CD4-positive, alpha-beta T cell treated with Interleukin-6 at 100 ng/mL for 8 hours (primary cell): ENCODE measurements around the gene RFPL4A.
"Not testable (repeated sequence)": the region's sequence is repeated elsewhere in the genome, so short reads cannot be mapped to it uniquely, and the experiment has no call there.

ENCODE experiments used
- DNase-seq: peaks from one replicate; pipeline ENCODE4 v3.0.0-alpha.2; 2020; ENCODE audit warnings: mixed read lengths, low spot score

The RFPL4A gene

GRCh38 chr19:55758797-55759196, at the start of gene RFPL4A:
RFPL4A (plus strand) TSS chr19:55759097; CDS start chr19:55761801, 2,704 bp downstream.
- DNase-seq, result not testable (repeated sequence)

- no peak for DNase-seq
Measured at GRCh38 chr19:55711719-55712118, 47.2 kb upstream of the RFPL4A start.

- DNase-seq, result no peak
Measured at GRCh38 chr19:55712804-55713631, 45.9 kb upstream of the RFPL4A start.

- no peak for DNase-seq
Measured at GRCh38 chr19:55716531-55716930, 42.4 kb upstream of the RFPL4A start.

GRCh38 chr19:55717251-55717650, 41.6 kb upstream of the RFPL4A start:
- DNase-seq, result no peak

GRCh38 chr19:55717879-55718711, 40.8 kb upstream of the RFPL4A start:
- DNase-seq, result not testable (repeated sequence)

- DNase-seq, result no peak
Measured at GRCh38 chr19:55720214-55720746, 38.6 kb upstream of the RFPL4A start.

- no peak for DNase-seq
Measured at GRCh38 chr19:55720801-55721200, 38.1 kb upstream of the RFPL4A start.

GRCh38 chr19:55723491-55723890, 35.4 kb upstream of the RFPL4A start:
- no peak for DNase-seq

- not testable (repeated sequence) for DNase-seq
Measured at GRCh38 chr19:55730378-55730777, 28.5 kb upstream of the RFPL4A start.

- DNase-seq, result no peak
Measured at GRCh38 chr19:55738302-55738701, 20.6 kb upstream of the RFPL4A start, which contains the start of gene NLRP9. NLRP9 (minus strand) TSS chr19:55738402; CDS start chr19:55738374, 28 bp downstream.

- DNase-seq, result no peak
Measured at GRCh38 chr19:55750715-55751114, 8.2 kb upstream of the RFPL4A start.

GRCh38 chr19:55753401-55753800, 5.5 kb upstream of the RFPL4A start:
- no peak for DNase-seq

GRCh38 chr19:55756808-55757207, 2.1 kb upstream of the RFPL4A start:
- DNase-seq, result not testable (repeated sequence)

GRCh38 chr19:55766466-55766865, 7.6 kb downstream of the RFPL4A start:
- DNase-seq, result no peak

GRCh38 chr19:55768818-55769217, 9.9 kb downstream of the RFPL4A start, which contains the start of gene RFPL4AL1:
RFPL4AL1 (plus strand) TSS chr19:55769118; CDS start chr19:55771805, 2,687 bp downstream.
- DNase-seq, result not testable (repeated sequence)

GRCh38 chr19:55769632-55770031, 10.7 kb downstream of the RFPL4A start:
- DNase-seq, result not testable (repeated sequence)

- no peak for DNase-seq
Measured at GRCh38 chr19:55777528-55777927, 18.6 kb downstream of the RFPL4A start.

GRCh38 chr19:55778331-55778730, 19.4 kb downstream of the RFPL4A start:
- DNase-seq, result no peak

GRCh38 chr19:55781112-55781511, 22.2 kb downstream of the RFPL4A start:
- no peak for DNase-seq

- no peak for DNase-seq
Measured at GRCh38 chr19:55795021-55795420, 36.1 kb downstream of the RFPL4A start.

- DNase-seq, result no peak
Measured at GRCh38 chr19:55801416-55801815, 42.5 kb downstream of the RFPL4A start.
